Kasumi-1 (cell line): ENCODE data around the gene PTMS.
A peak's percentile ranks its signal among the peaks of the same experiment; 100 is the strongest.
"Not testable (repeated sequence)": the region's sequence is repeated elsewhere in the genome, so short reads cannot be mapped to it uniquely, and the experiment has no call there.

Experiments used
- DNase-seq, 2 experiments: peaks; one replicate each; lab custom pipeline; 2025; lab: John Stamatoyannopoulos, UW

Gene PTMS

GRCh38 chr12:6765634-6766581 lies at the start of gene PTMS:
PTMS (plus strand) TSS chr12:6766363; CDS start chr12:6766706, 343 bp downstream.
- peak in 1 of 2 experiments; percentile 31 for DNase-seq

- DNase-seq, result no peak
These were observed 49.2 kb upstream of the PTMS start for GRCh38 chr12:6716874-6717437.

- no peak for DNase-seq
These were observed 43.3 kb upstream of the PTMS start for GRCh38 chr12:6722863-6723262.

GRCh38 chr12:6723607-6724408 lies 42.4 kb upstream of the PTMS start, which contains the start of gene COPS7A:
COPS7A (plus strand) TSS chr12:6724046; CDS start chr12:6724657, 611 bp downstream.
- DNase-seq, result peak; percentile 93 to 95

- DNase-seq, result peak in 1 of 2 experiments; percentile 36
These were observed 41.8 kb upstream of the PTMS start for GRCh38 chr12:6724409-6724797.

GRCh38 chr12:6725350-6725749 lies 40.8 kb upstream of the PTMS start:
- DNase-seq, result no peak

GRCh38 chr12:6729186-6729585 lies 37.0 kb upstream of the PTMS start:
- no peak for DNase-seq

- no peak for DNase-seq
These were observed 36.0 kb upstream of the PTMS start for GRCh38 chr12:6730169-6730568.

GRCh38 chr12:6734506-6735387 lies 31.4 kb upstream of the PTMS start:
- DNase-seq, result no peak

- peak in 1 of 2 experiments; percentile 8 for DNase-seq
These were observed 30.5 kb upstream of the PTMS start for GRCh38 chr12:6735448-6736191.

- DNase-seq, result no peak
These were observed 29.4 kb upstream of the PTMS start for GRCh38 chr12:6736754-6737153.

GRCh38 chr12:6742080-6742479 lies 24.1 kb upstream of the PTMS start:
- DNase-seq, result not testable (repeated sequence)

- DNase-seq, result no peak
These were observed 23.3 kb upstream of the PTMS start for GRCh38 chr12:6742834-6743233.

- not testable (repeated sequence) for DNase-seq
These were observed 22.9 kb upstream of the PTMS start for GRCh38 chr12:6743300-6743699.

- peak; percentile 68 to 71 for DNase-seq
These were observed 20.2 kb upstream of the PTMS start for GRCh38 chr12:6745741-6746525.

GRCh38 chr12:6747216-6747615 lies 18.9 kb upstream of the PTMS start:
- DNase-seq, result no peak

- no peak for DNase-seq
These were observed 17.4 kb upstream of the PTMS start for GRCh38 chr12:6748761-6749160.

GRCh38 chr12:6750506-6750905 lies 15.7 kb upstream of the PTMS start:
- DNase-seq, result no peak

- DNase-seq, result no peak
These were observed 14.4 kb upstream of the PTMS start for GRCh38 chr12:6751767-6752166.
